ENCODE measurements around the gene IKZF2. TPM values are rescaled to one million over a fixed set of nuclear protein-coding genes. Genes with fewer than 3 reads are reported as not detected.

The IKZF2 gene
- total and polyA plus RNA-seq, 2 of the 4 experiments (the other 2 are of a cell fraction): 2.1 to 25.5 TPM

GRCh38 chr2:213164263-213164662 lies 12.9 kb upstream of the IKZF2 start:
- Histone ChIP-seq H3K36me3 (ENCODE audit: control insufficient read depth, insufficient read depth, low read length) (no peaks in the 10 kb centered on the region), H2AK5ac (ENCODE audit: low read depth, low read length) (no peak overlapping the region), H2BK20ac (ENCODE audit: low read depth, low read length) (no peak overlapping the region), H2AK9ac (replicated peaks; ENCODE audit: low read depth, low read length, poor library complexity) (no peak overlapping the region), H3K4me2 (ENCODE audit: low read depth, low read length) (no peak overlapping the region), H3K23ac (ENCODE audit: low read depth, low read length) (no peak overlapping the region), H4K91ac (ENCODE audit: insufficient read depth, low read depth, low read length) (no peak overlapping the region), H4K5ac (ENCODE audit: low read depth, low read length) (no peak overlapping the region), H3K9me3 (ENCODE audit: control insufficient read depth, insufficient read depth, low read length) (no peaks in the 10 kb centered on the region), H2AFZ (replicated peaks; ENCODE audit: low read length, poor library complexity) (no peak overlapping the region), H3K9ac (ENCODE audit: low read depth, low read length) (no peak overlapping the region), H3K9me1 (ENCODE audit: insufficient read depth, low read length) (no peaks in the 10 kb centered on the region), H3K27me3 (ENCODE audit: control insufficient read depth, insufficient read depth, low read length) (no peaks in the 10 kb centered on the region), H3K79me1 (ENCODE audit: low read depth in 1 of 2, low read length in 2 of 2) (no peaks in the 10 kb centered on the region), H2BK120ac (ENCODE audit: low read depth, low read length) (no peak overlapping the region), H3K14ac (replicated peaks; ENCODE audit: low read depth, low read length) (no peak overlapping the region), H3K4ac (ENCODE audit: low read depth, low read length) (no peak overlapping the region), H2BK15ac (ENCODE audit: low read depth, low read length) (no peak overlapping the region), H3K18ac (ENCODE audit: low read depth, low read length) (no peak overlapping the region; the same call in 1 of the 2 replicates), H3K27ac (ENCODE audit: insufficient read depth, low read length) (no peak overlapping the region), H4K8ac (ENCODE audit: low read depth in 2 of 2, low read length in 2 of 2) (no peak overlapping the region), H2BK5ac (ENCODE audit: low read depth, low read length, poor library complexity, severe bottlenecking) (no peak overlapping the region), H4K20me1 (ENCODE audit: insufficient read depth, low read length) (no peaks in the 10 kb centered on the region), H3K4me1 (ENCODE audit: control insufficient read depth, insufficient read depth, low read length) (peaks cover 5% of the 10 kb centered on the region), H3K56ac (ENCODE audit: extremely low read depth, insufficient read depth, low read length) (no peak overlapping the region), H3K4me3 (ENCODE audit: insufficient read depth, low read depth, low read length) (no peak overlapping the region)
- no TSS peak for BruUV-seq (replicated peaks)
- TF ChIP-seq CTCF (conservative IDR thresholded peaks at IDR 0.05; ENCODE audit: low read depth, low read length): no peak
- no peak for TF ChIP-seq CHD1 (IDR thresholded peaks at IDR 0.05; ENCODE audit: low read depth, low read length)
- TF ChIP-seq ELK1 (IDR thresholded peaks at IDR 0.05; ENCODE audit: borderline replicate concordance, low read depth, low read length): no peak
- TF ChIP-seq RCOR1 (IDR thresholded peaks at IDR 0.05; ENCODE audit: insufficient replicate concordance, low read length): no peak
- no peak for TF ChIP-seq RAD21 (IDR thresholded peaks at IDR 0.05; ENCODE audit: low read length)
- TF ChIP-seq POLR2A (IDR thresholded peaks at IDR 0.05; ENCODE audit: low read depth, low read length): no peak
- TF ChIP-seq MAZ (IDR thresholded peaks at IDR 0.05; ENCODE audit: borderline replicate concordance, low read depth, low read length): no peak
- no peak for TF ChIP-seq CEBPB (IDR thresholded peaks at IDR 0.05; ENCODE audit: low read depth, low read length)
- TF ChIP-seq, protein P1, sequence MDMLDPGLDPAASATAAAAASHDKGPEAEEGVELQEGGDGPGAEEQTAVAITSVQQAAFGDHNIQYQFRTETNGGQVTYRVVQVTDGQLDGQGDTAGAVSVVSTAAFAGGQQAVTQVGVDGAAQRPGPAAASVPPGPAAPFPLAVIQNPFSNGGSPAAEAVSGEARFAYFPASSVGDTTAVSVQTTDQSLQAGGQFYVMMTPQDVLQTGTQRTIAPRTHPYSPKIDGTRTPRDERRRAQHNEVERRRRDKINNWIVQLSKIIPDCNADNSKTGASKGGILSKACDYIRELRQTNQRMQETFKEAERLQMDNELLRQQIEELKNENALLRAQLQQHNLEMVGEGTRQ (IDR thresholded peaks at IDR 0.05; ENCODE audit: low read depth, low read length): no peak
- no peak for TF ChIP-seq MXI1 (IDR thresholded peaks at IDR 0.05; ENCODE audit: borderline replicate concordance, low read depth, low read length)
- TF ChIP-seq BHLHE40 (IDR thresholded peaks at IDR 0.05; ENCODE audit: low read depth, low read length): no peak
- no peak for TF ChIP-seq FOS (IDR thresholded peaks at IDR 0.05; ENCODE audit: low read depth, low read length)
- TF ChIP-seq NFE2L2 (IDR thresholded peaks at IDR 0.05; ENCODE audit: low read depth, low read length): no peak
- TF ChIP-seq MAFK (IDR thresholded peaks at IDR 0.05; ENCODE audit: low read depth, low read length): no peak
- TF ChIP-seq SMC3 (IDR thresholded peaks at IDR 0.05; ENCODE audit: low read depth, low read length): no peak
- no peak for TF ChIP-seq RFX5 (IDR thresholded peaks at IDR 0.05; ENCODE audit: low read depth, low read length)
- in situ Hi-C loops (cut with MboI; ENCODE audit: low sequenced_read_pairs): no loop called here
- ChIA-PET CTCF (no interaction called here), POLR2A (ENCODE audit: unreplicated experiment) (interaction anchor here (0.6 kb wide), 1 partner anchor 9 kb away, joined by 3 read pairs; no protein-coding TSS in a partner anchor)
- DNase-seq (no peak), ATAC-seq (ENCODE audit: low read depth) (no peak)
- intact Hi-C loops (cut with micrococcal nuclease): no loop called here
- dilution Hi-C loops (cut with HindIII; ENCODE audit: low sequenced_read_pairs, unreplicated experiment): no loop called here

All from IMR-90 (cell line).